GM12878 (cell line): Measurements from ENCODE around the gene PRUNE2.

Experiments used
- HDAC2 ChIP-seq: fragments of 200-600 bp; sonication (generic); IDR thresholded peaks from 2 replicates; pipeline ENCODE4 v1.6.1; 2017
- POLR2A ChIP-seq: IDR thresholded peaks from 2 replicates; pipeline ENCODE4 v1.6.1; 2011; ENCODE audit warnings: low read depth, mild to moderate bottlenecking, low read length
- SMC3 ChIP-seq: IDR thresholded peaks from 2 replicates; pipeline ENCODE4 v1.6.1; 2011; ENCODE audit warnings: low read length, improper control_type of control experiment, borderline replicate concordance
- ZNF217 ChIP-seq: fragments of 450-650 bp; IDR thresholded peaks from 2 replicates; pipeline ENCODE4 v1.6.1; 2017; ENCODE audit warnings: antibody characterized with exemption, mild to moderate bottlenecking

GRCh38 chr9:76626141-76626540, 279.8 kb downstream of the PRUNE2 start:
- no peak for TF ChIP-seq HDAC2
- no peak for TF ChIP-seq SMC3
- TF ChIP-seq ZNF217, result no peak
- no peak for TF ChIP-seq POLR2A
